Esophagus muscularis mucosa (tissue), 4 donors: ENCODE results near the gene CABP4. TPM values are rescaled to one million over a fixed set of nuclear protein-coding genes. Genes with fewer than 3 reads are reported as not detected.

ENCODE experiments used
- DNase-seq: peaks from one replicate; pipeline ENCODE4 v3.0.0-alpha.2; 2017; ENCODE audit errors: extremely low spot score
- H3K27ac ChIP-seq, 4 donors: fragments of 200-600 bp; sonication (generic); replicated peaks in 1 of 4; 1 replicate in 3 of 4; 2 replicates in 1 of 4; pipeline ENCODE4 v1.5.1; 2016 to 2019; ENCODE audit warnings: mild to moderate bottlenecking in 1 of 4
- H3K27me3 ChIP-seq, 4 donors: fragments of 200-600 bp; sonication (generic); one replicate each; pipeline versions ENCODE4 v1.5.1 to v1.6.0; 2016 to 2019
- H3K36me3 ChIP-seq, 4 donors: fragments of 200-600 bp; sonication (generic); one replicate each; pipeline ENCODE4 v1.5.1; 2016 to 2019
- H3K4me1 ChIP-seq, 4 donors: fragments of 200-600 bp; sonication (generic); one replicate each; pipeline ENCODE4 v1.5.1; 2016 to 2019
- H3K4me3 ChIP-seq, 4 donors: fragments of 200-600 bp; sonication (generic); 1 replicate in 2 of 4; 2 replicates in 2 of 4; pipeline ENCODE4 v1.5.1; 2016 to 2019; ENCODE audit warnings: mild to moderate bottlenecking in 4 of 4, moderate library complexity in 1 of 4
- H3K9me3 ChIP-seq, 4 donors: fragments of 200-600 bp; sonication (generic); 1 replicate in 3 of 4; 2 replicates in 1 of 4; pipeline ENCODE4 v1.5.1; 2016 to 2019
- EP300 ChIP-seq: sonication (generic); formaldehyde crosslinking; IDR thresholded peaks from one replicate; pipeline ENCODE4 v1.6.1; 2017; ENCODE audit warnings: antibody characterized with exemption
- POLR2A ChIP-seq: fragments of 450-650 bp; IDR thresholded peaks from one replicate; pipeline ENCODE4 v1.6.1; 2017; ENCODE audit warnings: antibody characterized with exemption, moderate library complexity, mild to moderate bottlenecking, low read depth
- POLR2AphosphoS5 ChIP-seq, 2 donors: sonication (generic); formaldehyde crosslinking; IDR thresholded peaks; one replicate each; pipeline ENCODE4 v1.6.1; 2017; ENCODE audit warnings: antibody characterized with exemption in 2 of 2
- WGBS: methylation state at CpG from one replicate; pipeline ENCODE4 v1.1.5; 2018; 5-methylcytosine and 5-hydroxymethylcytosine counted together
- intact Hi-C: fragments of 100-400 bp; cut with DNase I; formaldehyde crosslinking; loops from one replicate; pipeline ENCODE4 v1.15.1; 2023
- total RNA-seq, 4 donors: library from RNA; depleted of rRNA; stranded (reverse); fragments of >200 nt; gene quantifications; one replicate each; pipeline versions ENCODE4 v1.1.0 to v1.2.1, GENCODE V29; 2016
- TF ChIP-seq, protein P1 (sequence below), 3 experiments: fragments of 200-600 bp in 2 of 3; fragments of 450-650 bp in 1 of 3; sonication (generic) in 2 of 3; IDR thresholded peaks; one replicate each; pipeline ENCODE4 v1.5.1; 2017 to 2019; ENCODE audit warnings: antibody characterized with exemption in 3 of 3, mild to moderate bottlenecking in 2 of 3, moderate library complexity in 1 of 3

Gene CABP4
- total RNA-seq, 4 donors from 2014 or later = 0.50 to 2.9 (median 1.5) TPM

DNA sequence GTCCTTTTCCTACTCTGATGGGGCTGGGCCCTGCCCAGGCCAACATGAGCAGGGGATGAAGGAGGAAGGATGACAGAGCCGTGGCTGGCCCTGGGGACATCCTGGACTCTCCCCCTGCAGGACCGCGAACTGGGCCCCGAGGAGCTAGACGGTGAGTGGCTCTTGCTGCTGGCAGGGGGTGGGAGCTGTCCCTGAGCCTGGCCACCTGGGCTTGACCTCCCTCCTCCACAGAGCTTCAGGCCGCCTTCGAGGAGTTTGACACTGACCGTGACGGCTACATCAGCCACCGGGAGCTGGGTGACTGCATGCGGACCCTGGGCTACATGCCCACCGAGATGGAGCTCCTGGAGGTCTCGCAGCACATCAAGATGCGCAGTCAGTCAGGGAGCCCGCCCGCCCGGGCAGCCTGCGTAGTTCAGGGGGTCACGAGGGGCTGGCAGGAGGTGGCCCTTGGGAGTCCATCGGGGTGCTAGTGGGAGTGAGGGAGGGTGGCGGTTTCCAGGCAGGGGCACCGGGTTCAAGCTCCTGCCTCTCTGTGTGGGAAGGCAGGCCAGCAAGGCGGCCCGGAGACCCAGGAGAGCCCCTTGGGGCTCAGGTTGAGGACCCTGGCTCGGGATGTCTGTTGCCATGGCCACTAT is 1.0 kb downstream of the CABP4 start:
- no peak for DNase-seq
- WGBS = 67% methylated on average over 6 of the region's 25 CpGs
- H3K27me3 ChIP-seq = no peaks in the 10 kb centered on the region

GRCh38 chr11:67457453-67457852 is 2.3 kb downstream of the CABP4 start:
- Histone ChIP-seq H3K27ac (no peak overlapping the region), H3K27me3 (no peaks in the 10 kb centered on the region), H3K9me3 (no peaks in the 10 kb centered on the region), H3K4me3 (no peak overlapping the region), H3K4me1 (no peaks in the 10 kb centered on the region), H3K36me3 (no peaks in the 10 kb centered on the region)
- 95% methylated on average over 12 of the region's 12 CpGs for WGBS
- no peak for DNase-seq
- intact Hi-C loops = no loop called here
- TF ChIP-seq, protein P1, sequence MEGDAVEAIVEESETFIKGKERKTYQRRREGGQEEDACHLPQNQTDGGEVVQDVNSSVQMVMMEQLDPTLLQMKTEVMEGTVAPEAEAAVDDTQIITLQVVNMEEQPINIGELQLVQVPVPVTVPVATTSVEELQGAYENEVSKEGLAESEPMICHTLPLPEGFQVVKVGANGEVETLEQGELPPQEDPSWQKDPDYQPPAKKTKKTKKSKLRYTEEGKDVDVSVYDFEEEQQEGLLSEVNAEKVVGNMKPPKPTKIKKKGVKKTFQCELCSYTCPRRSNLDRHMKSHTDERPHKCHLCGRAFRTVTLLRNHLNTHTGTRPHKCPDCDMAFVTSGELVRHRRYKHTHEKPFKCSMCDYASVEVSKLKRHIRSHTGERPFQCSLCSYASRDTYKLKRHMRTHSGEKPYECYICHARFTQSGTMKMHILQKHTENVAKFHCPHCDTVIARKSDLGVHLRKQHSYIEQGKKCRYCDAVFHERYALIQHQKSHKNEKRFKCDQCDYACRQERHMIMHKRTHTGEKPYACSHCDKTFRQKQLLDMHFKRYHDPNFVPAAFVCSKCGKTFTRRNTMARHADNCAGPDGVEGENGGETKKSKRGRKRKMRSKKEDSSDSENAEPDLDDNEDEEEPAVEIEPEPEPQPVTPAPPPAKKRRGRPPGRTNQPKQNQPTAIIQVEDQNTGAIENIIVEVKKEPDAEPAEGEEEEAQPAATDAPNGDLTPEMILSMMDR (IDR thresholded peaks at IDR 0.05) = no peak
- TF ChIP-seq EP300 (no peak), POLR2A (no peak), POLR2AphosphoS5 (IDR thresholded peaks at IDR 0.05) (no peak)

More for the DNA sequence above, 1.0 kb downstream of the CABP4 start:
- Histone ChIP-seq H3K4me1 (no peaks in the 10 kb centered on the region), H3K9me3 (no peaks in the 10 kb centered on the region), H3K4me3 (no peak overlapping the region), H3K36me3 (no peaks in the 10 kb centered on the region), H3K27ac (no peak overlapping the region)
- intact Hi-C loops = no loop called here
- TF ChIP-seq POLR2AphosphoS5 (IDR thresholded peaks at IDR 0.05) (no peak), EP300 (no peak)

DNA sequence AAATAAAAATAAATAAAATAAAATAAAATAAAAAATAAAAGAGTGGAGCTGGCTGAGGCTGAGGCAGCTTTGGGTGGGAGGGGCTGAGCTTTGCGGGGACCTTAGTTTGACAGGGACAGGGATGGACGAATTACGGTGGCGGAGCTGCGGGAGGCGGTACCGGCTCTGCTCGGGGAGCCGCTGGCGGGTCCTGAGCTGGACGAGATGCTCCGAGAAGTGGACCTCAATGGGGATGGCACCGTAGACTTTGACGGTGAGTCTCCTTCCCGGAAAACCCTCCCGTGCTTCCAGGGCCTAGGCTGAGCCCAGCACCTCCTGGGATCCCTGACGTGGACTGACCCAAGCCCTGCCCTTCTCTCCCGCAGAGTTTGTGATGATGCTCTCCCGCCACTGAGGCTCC is 3.1 kb downstream of the CABP4 start:
- intact Hi-C loops = no loop called here
- Histone ChIP-seq H3K4me3 (no peak overlapping the region), H3K27ac (no peak overlapping the region)

GRCh38 chr11:67463186-67463585 is 8.0 kb downstream of the CABP4 start:
- no peaks in the 10 kb centered on the region for H3K36me3 ChIP-seq
- TF ChIP-seq POLR2AphosphoS5 (IDR thresholded peaks at IDR 0.05) (no peak), POLR2A (no peak), EP300 (no peak)
- TF ChIP-seq, protein P1 (IDR thresholded peaks at IDR 0.05) = no peak
- H3K27ac ChIP-seq = peak overlapping the region; percentile 86 to 94 (median 90)
- intact Hi-C loops = no loop called here
- no peak for DNase-seq
- H3K4me1 ChIP-seq = peaks cover 28 to 46% (median 41%) of the 10 kb centered on the region in 4 donors
- 96% methylated on average over 10 of the region's 10 CpGs for WGBS
- H3K4me3 ChIP-seq = no peak overlapping the region
- no peaks in the 10 kb centered on the region for H3K27me3 ChIP-seq
- H3K9me3 ChIP-seq = no peaks in the 10 kb centered on the region

More for the DNA sequence above, 3.1 kb downstream of the CABP4 start:
- Histone ChIP-seq H3K27me3 (no peaks in the 10 kb centered on the region), H3K36me3 (no peaks in the 10 kb centered on the region), H3K9me3 (no peaks in the 10 kb centered on the region), H3K4me1 (no peaks in the 10 kb centered on the region)
- no peak for DNase-seq
- WGBS = 83% methylated on average over 17 of the region's 19 CpGs
- TF ChIP-seq POLR2AphosphoS5 (IDR thresholded peaks at IDR 0.05) (no peak), POLR2A (no peak), EP300 (no peak)
- TF ChIP-seq, protein P1 (IDR thresholded peaks at IDR 0.05) = no peak

DNA sequence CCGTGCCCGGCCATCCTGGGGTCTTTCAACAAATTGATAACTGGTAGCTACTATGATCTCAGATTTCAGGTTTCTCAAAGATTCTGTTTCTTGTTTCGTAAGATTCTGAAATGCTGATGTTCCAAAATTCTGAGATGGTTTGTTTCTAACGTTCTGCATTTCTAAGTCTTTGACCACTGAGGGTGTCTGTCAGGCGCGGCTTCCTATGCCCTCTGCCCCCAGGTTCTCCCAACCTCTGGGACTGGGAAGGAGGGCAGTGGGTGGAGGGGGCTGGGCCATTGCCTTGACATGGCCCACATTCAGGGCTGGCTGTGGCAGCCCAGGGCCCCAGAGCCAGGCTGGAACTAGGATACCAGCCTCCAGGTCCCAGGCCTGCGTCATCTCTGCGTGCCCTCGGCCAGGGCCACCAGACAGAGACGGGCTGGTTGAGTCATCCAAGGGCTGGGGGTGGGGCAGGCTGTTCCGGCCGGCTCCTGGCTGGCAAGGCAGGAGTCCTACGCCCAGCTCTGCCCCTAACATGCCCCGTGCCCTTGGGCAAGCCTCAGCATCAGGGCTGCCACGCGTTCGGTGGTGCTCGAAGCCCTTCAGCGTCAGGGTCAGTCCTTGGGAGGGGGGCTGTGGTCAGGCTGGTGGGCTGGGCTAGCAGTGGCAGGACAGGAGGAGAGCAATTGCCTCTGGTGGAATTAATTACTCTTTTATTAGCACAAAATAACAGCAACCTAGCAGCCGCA is 8.7 kb downstream of the CABP4 start:
- intact Hi-C loops = no loop called here
- DNase-seq = no peak
- Histone ChIP-seq H3K27me3 (no peaks in the 10 kb centered on the region), H3K27ac (peak overlapping the region; percentile 86 to 94 (median 90)), H3K4me3 (peak overlapping the region; percentile 56 to 76 (median 70)), H3K4me1 (peaks cover 30 to 52% (median 46%) of the 10 kb centered on the region in 4 donors), H3K9me3 (no peaks in the 10 kb centered on the region), H3K36me3 (no peaks in the 10 kb centered on the region)
- TF ChIP-seq POLR2A = no peak
- no peak for TF ChIP-seq EP300
- TF ChIP-seq, protein P1 (IDR thresholded peaks at IDR 0.05) = no peak
- peak; percentile 37 to 41 for TF ChIP-seq POLR2AphosphoS5 (IDR thresholded peaks at IDR 0.05)
- 77% methylated on average over 20 of the region's 20 CpGs for WGBS
